ENCODE measurements around the gene CD52. TPM values are rescaled to one million over a fixed set of nuclear protein-coding genes. Genes with fewer than 3 reads are reported as not detected.

CD52 gene
- polyA plus RNA-seq, 2 of the 4 experiments (the other 2 are of a cell fraction): not detected

- DNase-seq (ENCODE audit: low read depth in 1 of 2, low spot score in 1 of 2) (no peak), FAIRE-seq (no peak), ATAC-seq (no peak; a peak in 1 of 6 replicates)
- TF ChIP-seq CBX8 (IDR thresholded peaks at IDR 0.05) (no peak), ESRRA (IDR thresholded peaks at IDR 0.05; ENCODE audit: borderline replicate concordance, low read length) (no peak), REST (IDR thresholded peaks at IDR 0.05) (no peak)
- H3K27ac ChIP-seq: no peak overlapping the region
- no peak overlapping the region for H3K4me2 ChIP-seq
- H3K4me1 ChIP-seq: no peaks in the 10 kb centered on the region
- POLR2A ChIA-PET: no interaction called here
- H3K9me3 ChIP-seq: no peaks in the 10 kb centered on the region
- 84% methylated on average over 5 of the region's 11 CpGs for WGBS (ENCODE audit: missing lambda C conversion rate)
- CTCF ChIA-PET: interaction anchor here (1.2 to 8.2 kb wide), 3 partner anchors 15 to 73 kb away, joined by 4 to 128 read pairs (median 6); partner anchors contain the start of gene CD52
- no peak overlapping the region for H3K4me3 ChIP-seq
These were observed 26.9 kb upstream of the CD52 start for GRCh38 chr1:26290882-26291261.

DNA sequence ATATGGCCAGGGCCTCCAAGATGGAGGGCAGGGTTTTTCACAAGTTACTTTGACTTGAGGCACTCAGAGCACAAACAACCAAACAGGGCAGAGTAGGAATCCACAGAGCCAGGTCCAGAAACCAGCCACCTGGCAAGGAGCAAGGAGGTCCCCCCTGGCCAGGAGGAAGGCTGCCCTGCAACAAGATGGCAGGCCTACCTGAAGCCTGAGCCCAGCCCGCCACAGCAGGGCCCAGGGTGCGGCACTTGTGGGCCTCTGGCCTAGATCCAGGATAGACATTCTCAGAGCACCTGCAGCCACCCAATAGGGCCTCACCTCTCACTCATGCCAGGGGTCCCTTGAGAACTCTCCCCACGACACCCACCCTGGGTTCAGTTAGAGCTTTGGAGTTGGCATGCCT lies 26.3 kb upstream of the CD52 start:
- H3K4me2 ChIP-seq: no peak overlapping the region
- ChIA-PET POLR2A (no interaction called here), CTCF (interaction anchor here (0.8 to 1.6 kb wide), 3 partner anchors 12 to 73 kb away, joined by 3 to 6 read pairs (median 4); no protein-coding TSS in a partner anchor)
- H3K9me3 ChIP-seq: no peaks in the 10 kb centered on the region
- H3K27ac ChIP-seq: no peak overlapping the region
- DNase-seq (ENCODE audit: low read depth in 1 of 2, low spot score in 1 of 2) (no peak), FAIRE-seq (no peak), ATAC-seq (no peak)
- no peak for TF ChIP-seq FOSL2 (IDR thresholded peaks at IDR 0.05)
- TF ChIP-seq FOSL2 (CRISPR knock-in tag; IDR thresholded peaks at IDR 0.05): no peak
- TF ChIP-seq HMGXB4 (CRISPR knock-in tag; IDR thresholded peaks at IDR 0.05; ENCODE audit: borderline replicate concordance): no peak
- TF ChIP-seq, protein P1, sequence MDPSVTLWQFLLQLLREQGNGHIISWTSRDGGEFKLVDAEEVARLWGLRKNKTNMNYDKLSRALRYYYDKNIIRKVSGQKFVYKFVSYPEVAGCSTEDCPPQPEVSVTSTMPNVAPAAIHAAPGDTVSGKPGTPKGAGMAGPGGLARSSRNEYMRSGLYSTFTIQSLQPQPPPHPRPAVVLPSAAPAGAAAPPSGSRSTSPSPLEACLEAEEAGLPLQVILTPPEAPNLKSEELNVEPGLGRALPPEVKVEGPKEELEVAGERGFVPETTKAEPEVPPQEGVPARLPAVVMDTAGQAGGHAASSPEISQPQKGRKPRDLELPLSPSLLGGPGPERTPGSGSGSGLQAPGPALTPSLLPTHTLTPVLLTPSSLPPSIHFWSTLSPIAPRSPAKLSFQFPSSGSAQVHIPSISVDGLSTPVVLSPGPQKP (IDR thresholded peaks at IDR 0.05; ENCODE audit: low read depth, low read length): no peak
- no peak for TF ChIP-seq EHMT2 (IDR thresholded peaks at IDR 0.05; ENCODE audit: low read depth)
- TF ChIP-seq HOXB13 (CRISPR knock-in tag; IDR thresholded peaks at IDR 0.05; ENCODE audit: low read depth): no peak
- TF ChIP-seq REST (IDR thresholded peaks at IDR 0.05): no peak
- no peak for TF ChIP-seq EHF (CRISPR knock-in tag; IDR thresholded peaks at IDR 0.05)
- TF ChIP-seq NR3C1 (IDR thresholded peaks at IDR 0.05): no peak
- TF ChIP-seq RCOR1 (IDR thresholded peaks at IDR 0.05; ENCODE audit: low read depth, low read length): no peak
- no peak for TF ChIP-seq NPAS2 (CRISPR knock-in tag; IDR thresholded peaks at IDR 0.05; ENCODE audit: borderline replicate concordance)
- TF ChIP-seq CHD2 (IDR thresholded peaks at IDR 0.05; ENCODE audit: low read length, partially characterized antibody): no peak
- no peak for TF ChIP-seq FOXS1 (CRISPR knock-in tag; IDR thresholded peaks at IDR 0.05)
- no peak for TF ChIP-seq HOXB5 (CRISPR knock-in tag; IDR thresholded peaks at IDR 0.05)
- no peak for TF ChIP-seq POLR2A (IDR thresholded peaks at IDR 0.05; ENCODE audit: low read length)
- TF ChIP-seq, protein P2, sequence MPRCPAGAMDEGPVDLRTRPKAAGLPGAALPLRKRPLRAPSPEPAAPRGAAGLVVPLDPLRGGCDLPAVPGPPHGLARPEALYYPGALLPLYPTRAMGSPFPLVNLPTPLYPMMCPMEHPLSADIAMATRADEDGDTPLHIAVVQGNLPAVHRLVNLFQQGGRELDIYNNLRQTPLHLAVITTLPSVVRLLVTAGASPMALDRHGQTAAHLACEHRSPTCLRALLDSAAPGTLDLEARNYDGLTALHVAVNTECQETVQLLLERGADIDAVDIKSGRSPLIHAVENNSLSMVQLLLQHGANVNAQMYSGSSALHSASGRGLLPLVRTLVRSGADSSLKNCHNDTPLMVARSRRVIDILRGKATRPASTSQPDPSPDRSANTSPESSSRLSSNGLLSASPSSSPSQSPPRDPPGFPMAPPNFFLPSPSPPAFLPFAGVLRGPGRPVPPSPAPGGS (IDR thresholded peaks at IDR 0.05): no peak
- TF ChIP-seq TFCP2L1 (CRISPR knock-in tag; IDR thresholded peaks at IDR 0.05): no peak
- TF ChIP-seq HDAC2 (IDR thresholded peaks at IDR 0.05): no peak
- TF ChIP-seq ZFP36 (IDR thresholded peaks at IDR 0.05; ENCODE audit: borderline replicate concordance, partially characterized antibody): no peak
- TF ChIP-seq, protein P3, sequence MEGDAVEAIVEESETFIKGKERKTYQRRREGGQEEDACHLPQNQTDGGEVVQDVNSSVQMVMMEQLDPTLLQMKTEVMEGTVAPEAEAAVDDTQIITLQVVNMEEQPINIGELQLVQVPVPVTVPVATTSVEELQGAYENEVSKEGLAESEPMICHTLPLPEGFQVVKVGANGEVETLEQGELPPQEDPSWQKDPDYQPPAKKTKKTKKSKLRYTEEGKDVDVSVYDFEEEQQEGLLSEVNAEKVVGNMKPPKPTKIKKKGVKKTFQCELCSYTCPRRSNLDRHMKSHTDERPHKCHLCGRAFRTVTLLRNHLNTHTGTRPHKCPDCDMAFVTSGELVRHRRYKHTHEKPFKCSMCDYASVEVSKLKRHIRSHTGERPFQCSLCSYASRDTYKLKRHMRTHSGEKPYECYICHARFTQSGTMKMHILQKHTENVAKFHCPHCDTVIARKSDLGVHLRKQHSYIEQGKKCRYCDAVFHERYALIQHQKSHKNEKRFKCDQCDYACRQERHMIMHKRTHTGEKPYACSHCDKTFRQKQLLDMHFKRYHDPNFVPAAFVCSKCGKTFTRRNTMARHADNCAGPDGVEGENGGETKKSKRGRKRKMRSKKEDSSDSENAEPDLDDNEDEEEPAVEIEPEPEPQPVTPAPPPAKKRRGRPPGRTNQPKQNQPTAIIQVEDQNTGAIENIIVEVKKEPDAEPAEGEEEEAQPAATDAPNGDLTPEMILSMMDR (IDR thresholded peaks at IDR 0.05): no peak
- no peak for TF ChIP-seq EP300 (IDR thresholded peaks at IDR 0.05)
- WGBS (ENCODE audit: missing lambda C conversion rate): 88% methylated on average over 1 of the region's 3 CpGs
- no peaks in the 10 kb centered on the region for H3K4me1 ChIP-seq
- H3K4me3 ChIP-seq: no peak overlapping the region

Data from A549 (cell line).